Measurements from ENCODE around the gene PCBP3. TPM values are rescaled to one million over a fixed set of nuclear protein-coding genes. Genes with fewer than 3 reads are reported as not detected.
A peak's percentile ranks its signal among the peaks of the same experiment; 100 is the strongest.

PCBP3 gene
- total RNA-seq, 1 experiment from 2014 or later = not detected

DNA sequence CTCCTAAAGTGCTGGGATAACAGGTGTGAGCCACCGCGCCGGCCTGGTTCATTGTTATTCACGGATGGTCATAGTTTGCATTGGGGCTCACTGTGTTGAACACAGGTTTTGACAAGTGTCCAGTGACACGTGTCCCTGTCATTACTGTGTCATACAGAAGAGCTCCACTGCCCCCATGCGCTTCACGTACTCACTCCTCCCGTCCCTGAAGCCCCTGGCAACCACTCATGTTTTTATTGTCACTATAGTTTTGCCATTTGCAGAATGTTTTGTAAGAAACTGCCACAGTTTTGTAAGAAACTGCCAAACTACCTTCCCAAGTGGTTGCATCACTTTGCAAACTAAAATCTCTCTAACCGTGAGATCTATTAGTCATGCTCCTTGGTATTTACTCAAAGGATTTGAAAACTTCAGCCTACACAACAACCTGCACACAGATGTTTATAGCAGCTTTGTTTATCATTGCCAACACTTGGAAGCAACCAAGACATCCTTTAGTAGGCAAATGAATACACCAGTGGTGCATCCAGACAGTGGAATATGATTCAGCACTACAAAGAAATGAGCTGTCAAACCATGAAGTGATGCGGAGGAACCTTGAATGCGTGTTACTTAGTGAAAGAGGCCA is 174.9 kb downstream of the PCBP3 start:
- intact Hi-C loops (cut with micrococcal nuclease; ENCODE audit: unreplicated experiment) = loop anchor here (2.0 kb wide), 1 partner anchor 264 kb away; no protein-coding TSS in a partner anchor
- Histone ChIP-seq H3K27ac (peak overlapping the region; percentile 43; the same call in 1 of the 2 replicates), H3K9me2 (ENCODE audit: insufficient read depth) (no peaks in the 10 kb centered on the region), H3K4me1 (replicated peaks; ENCODE audit: insufficient read depth) (peaks cover 16% of the 10 kb centered on the region; the same call in 1 of the 2 replicates), H3K4me2 (peak overlapping the region; percentile 14), H4K20me1 (ENCODE audit: insufficient read depth) (no peaks in the 10 kb centered on the region), H3K4me3 (no peak overlapping the region), H3K27me3 (ENCODE audit: insufficient read depth, low read depth) (peaks cover 17% of the 10 kb centered on the region; the same call in 1 of the 2 replicates), H3K9me3 (ENCODE audit: insufficient read depth, low read depth) (no peaks in the 10 kb centered on the region), H2AFZ (no peak overlapping the region), H3K79me2 (ENCODE audit: low read depth) (no peaks in the 10 kb centered on the region), H3F3A (ENCODE audit: insufficient read depth, low read depth) (peaks cover 14% of the 10 kb centered on the region; the same call in 1 of the 2 replicates), H3K36me3 (ENCODE audit: low read depth) (no peaks in the 10 kb centered on the region)
- BruUV-seq (replicated peaks) = no TSS peak
- ChIA-PET POLR2A (ENCODE audit: unreplicated experiment) (interaction anchor here (0.5 to 0.6 kb wide), 2 partner anchors 40 to 302 kb away, joined by 3 read pairs; no protein-coding TSS in a partner anchor), CTCF (no interaction called here)
- DNase-seq = peak; percentile 14 to 75
- TF ChIP-seq EZH2 (IDR thresholded peaks at IDR 0.05; ENCODE audit: low read depth) = no peak
- TF ChIP-seq, protein P1, sequence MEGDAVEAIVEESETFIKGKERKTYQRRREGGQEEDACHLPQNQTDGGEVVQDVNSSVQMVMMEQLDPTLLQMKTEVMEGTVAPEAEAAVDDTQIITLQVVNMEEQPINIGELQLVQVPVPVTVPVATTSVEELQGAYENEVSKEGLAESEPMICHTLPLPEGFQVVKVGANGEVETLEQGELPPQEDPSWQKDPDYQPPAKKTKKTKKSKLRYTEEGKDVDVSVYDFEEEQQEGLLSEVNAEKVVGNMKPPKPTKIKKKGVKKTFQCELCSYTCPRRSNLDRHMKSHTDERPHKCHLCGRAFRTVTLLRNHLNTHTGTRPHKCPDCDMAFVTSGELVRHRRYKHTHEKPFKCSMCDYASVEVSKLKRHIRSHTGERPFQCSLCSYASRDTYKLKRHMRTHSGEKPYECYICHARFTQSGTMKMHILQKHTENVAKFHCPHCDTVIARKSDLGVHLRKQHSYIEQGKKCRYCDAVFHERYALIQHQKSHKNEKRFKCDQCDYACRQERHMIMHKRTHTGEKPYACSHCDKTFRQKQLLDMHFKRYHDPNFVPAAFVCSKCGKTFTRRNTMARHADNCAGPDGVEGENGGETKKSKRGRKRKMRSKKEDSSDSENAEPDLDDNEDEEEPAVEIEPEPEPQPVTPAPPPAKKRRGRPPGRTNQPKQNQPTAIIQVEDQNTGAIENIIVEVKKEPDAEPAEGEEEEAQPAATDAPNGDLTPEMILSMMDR (conservative IDR thresholded peaks at IDR 0.05) = 0 out of 2 replicates have a peak, but pooled peaks have one; percentile 12

DNA sequence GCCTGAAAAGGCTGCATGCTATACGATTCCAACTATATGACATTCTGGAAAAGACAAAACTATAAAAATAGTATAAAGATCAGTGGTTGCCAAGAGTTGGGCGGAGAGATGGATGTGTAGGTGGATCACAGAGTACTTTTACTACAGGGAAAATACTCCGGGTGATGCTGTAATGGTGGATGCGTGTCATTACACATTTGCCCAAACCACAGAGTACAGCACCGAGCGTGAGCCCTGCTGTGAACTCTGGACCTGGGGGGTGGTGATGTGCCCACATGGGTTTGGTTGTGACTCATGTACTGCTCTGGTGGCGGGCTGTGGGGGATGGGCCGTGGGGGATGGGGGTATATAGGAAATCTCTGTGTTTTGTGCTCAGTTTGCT is 175.4 kb downstream of the PCBP3 start:
- Histone ChIP-seq H3K9me3 (ENCODE audit: insufficient read depth, low read depth) (no peaks in the 10 kb centered on the region), H3F3A (ENCODE audit: insufficient read depth, low read depth) (peaks cover 14% of the 10 kb centered on the region; the same call in 1 of the 2 replicates), H2AFZ (no peak overlapping the region), H3K27ac (no peak overlapping the region; the same call in 1 of the 2 replicates), H3K9me2 (ENCODE audit: insufficient read depth) (no peaks in the 10 kb centered on the region), H3K27me3 (ENCODE audit: insufficient read depth, low read depth) (peaks cover 13% of the 10 kb centered on the region; the same call in 1 of the 2 replicates), H3K4me2 (peak overlapping the region; percentile 14), H3K4me3 (no peak overlapping the region), H3K79me2 (ENCODE audit: low read depth) (no peaks in the 10 kb centered on the region), H3K4me1 (replicated peaks; ENCODE audit: insufficient read depth) (peaks cover 16% of the 10 kb centered on the region; the same call in 1 of the 2 replicates), H3K36me3 (ENCODE audit: low read depth) (no peaks in the 10 kb centered on the region), H4K20me1 (ENCODE audit: insufficient read depth) (no peaks in the 10 kb centered on the region)
- intact Hi-C loops (cut with micrococcal nuclease; ENCODE audit: unreplicated experiment) = loop anchor here (2.0 kb wide), 1 partner anchor 264 kb away; no protein-coding TSS in a partner anchor
- ChIA-PET POLR2A (ENCODE audit: unreplicated experiment) (interaction anchor here (0.5 to 0.6 kb wide), 2 partner anchors 40 to 302 kb away, joined by 3 read pairs; no protein-coding TSS in a partner anchor), CTCF (no interaction called here)
- no peak for DNase-seq
- TF ChIP-seq EZH2 (IDR thresholded peaks at IDR 0.05; ENCODE audit: low read depth) = no peak
- BruUV-seq (replicated peaks) = no TSS peak

DNA sequence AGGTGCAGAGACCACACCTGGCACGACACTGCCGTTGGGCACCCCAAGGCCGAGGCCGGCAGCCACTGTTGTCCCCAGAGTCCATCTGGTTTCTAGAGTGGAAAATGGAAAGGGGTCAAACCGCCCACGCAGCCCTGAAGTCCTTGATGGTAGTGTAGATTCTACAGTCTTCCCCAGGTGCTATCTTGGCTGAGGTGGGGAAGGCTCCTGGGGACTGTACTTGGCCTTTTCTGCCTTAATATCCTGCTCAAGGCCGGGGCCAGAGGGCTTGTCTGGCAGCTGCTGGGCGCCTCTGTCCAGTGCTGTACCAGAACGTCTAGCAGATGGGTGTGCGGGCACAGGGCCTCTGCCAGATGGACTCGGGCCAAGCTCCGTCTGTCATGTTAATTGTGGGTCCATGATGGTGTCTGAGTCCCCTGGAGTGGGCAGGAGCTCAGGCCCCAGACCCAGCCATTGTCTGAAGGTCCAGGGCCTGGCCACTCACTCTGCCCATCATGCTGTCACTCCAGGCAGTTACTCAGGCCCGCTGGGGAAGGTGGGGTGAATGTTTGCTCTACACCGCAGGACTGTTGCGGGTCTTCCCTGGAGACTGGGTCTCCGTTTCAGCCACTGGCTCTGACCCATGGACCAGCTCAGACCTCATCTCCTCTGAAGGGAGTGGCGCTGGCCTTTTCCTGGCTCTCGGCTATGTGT is 176.1 kb downstream of the PCBP3 start:
- TF ChIP-seq EZH2 (IDR thresholded peaks at IDR 0.05; ENCODE audit: low read depth) = no peak
- TF ChIP-seq, protein P1 (conservative IDR thresholded peaks at IDR 0.05) = no peak
- peaks cover 21% of the 10 kb centered on the region for H3K27me3 ChIP-seq (ENCODE audit: insufficient read depth, low read depth)
- no peak overlapping the region for H3K27ac ChIP-seq
- H3F3A ChIP-seq (ENCODE audit: insufficient read depth, low read depth) = peaks cover 14% of the 10 kb centered on the region; the same call in 1 of the 2 replicates
- no peak overlapping the region for H2AFZ ChIP-seq
- H3K9me3 ChIP-seq (ENCODE audit: insufficient read depth, low read depth) = no peaks in the 10 kb centered on the region
- no peak overlapping the region for H3K4me2 ChIP-seq
- H3K36me3 ChIP-seq (ENCODE audit: low read depth) = no peaks in the 10 kb centered on the region
- POLR2A ChIA-PET (ENCODE audit: unreplicated experiment) = no interaction called here
- BruUV-seq (replicated peaks) = no TSS peak
- H3K4me3 ChIP-seq = no peak overlapping the region
- no peaks in the 10 kb centered on the region for H3K79me2 ChIP-seq (ENCODE audit: low read depth)
- peaks cover 16% of the 10 kb centered on the region; the same call in 1 of the 2 replicates for H3K4me1 ChIP-seq (replicated peaks; ENCODE audit: insufficient read depth)
- DNase-seq = no peak
- no peaks in the 10 kb centered on the region for H3K9me2 ChIP-seq (ENCODE audit: insufficient read depth)
- intact Hi-C loops (cut with micrococcal nuclease; ENCODE audit: unreplicated experiment) = loop anchor here (1.0 to 2.0 kb wide), 3 partner anchors 265 to 679 kb away; no protein-coding TSS in a partner anchor
- CTCF ChIA-PET = no interaction called here
- no peaks in the 10 kb centered on the region for H4K20me1 ChIP-seq (ENCODE audit: insufficient read depth)
